ENCODE data around the gene ITGA7.

The ITGA7 gene

GRCh38 chr12:55706568-55707218 is 1.0 kb downstream of the ITGA7 start:
- peak overlapping the region; percentile 77 for H3K9ac ChIP-seq (ENCODE audit: low read length)
- H3K9me3 ChIP-seq (ENCODE audit: control insufficient read depth, insufficient read depth, low read depth, low read length) = no peaks in the 10 kb centered on the region
- peak overlapping the region; percentile 92 for H3K4me3 ChIP-seq (ENCODE audit: low read depth, low read length)
- peaks cover 22% of the 10 kb centered on the region for H3K4me1 ChIP-seq (ENCODE audit: control insufficient read depth, insufficient read depth, low read length)
- H3K36me3 ChIP-seq (ENCODE audit: control insufficient read depth, insufficient read depth, low read length) = no peaks in the 10 kb centered on the region; the same call in 1 of the 2 replicates
- H3K27ac ChIP-seq (ENCODE audit: low read depth, low read length) = no peak overlapping the region
- peaks cover 23% of the 10 kb centered on the region for H3K27me3 ChIP-seq (ENCODE audit: control insufficient read depth, insufficient read depth, low read length)

GRCh38 chr12:55705782-55706402 is 1.8 kb downstream of the ITGA7 start:
- H3K9ac ChIP-seq (ENCODE audit: low read length) = no peak overlapping the region

GRCh38 chr12:55704824-55705718 is 2.6 kb downstream of the ITGA7 start:
- Histone ChIP-seq H3K27me3 (ENCODE audit: control insufficient read depth, insufficient read depth, low read length) (peaks cover 22% of the 10 kb centered on the region), H3K4me1 (ENCODE audit: control insufficient read depth, insufficient read depth, low read length) (peaks cover 22% of the 10 kb centered on the region), H3K4me3 (ENCODE audit: low read depth, low read length) (no peak overlapping the region), H3K9me3 (ENCODE audit: control insufficient read depth, insufficient read depth, low read depth, low read length) (no peaks in the 10 kb centered on the region), H3K36me3 (ENCODE audit: control insufficient read depth, insufficient read depth, low read length) (peaks cover 9% of the 10 kb centered on the region; the same call in 1 of the 2 replicates), H3K27ac (ENCODE audit: low read depth, low read length) (no peak overlapping the region), H3K9ac (ENCODE audit: low read length) (no peak overlapping the region)

More at GRCh38 chr12:55705782-55706402, 1.8 kb downstream of the ITGA7 start:
- Histone ChIP-seq H3K9me3 (ENCODE audit: control insufficient read depth, insufficient read depth, low read depth, low read length) (no peaks in the 10 kb centered on the region), H3K36me3 (ENCODE audit: control insufficient read depth, insufficient read depth, low read length) (peaks cover 3% of the 10 kb centered on the region; the same call in 1 of the 2 replicates), H3K4me1 (ENCODE audit: control insufficient read depth, insufficient read depth, low read length) (peaks cover 22% of the 10 kb centered on the region), H3K27ac (ENCODE audit: low read depth, low read length) (no peak overlapping the region), H3K27me3 (ENCODE audit: control insufficient read depth, insufficient read depth, low read length) (peaks cover 22% of the 10 kb centered on the region), H3K4me3 (ENCODE audit: low read depth, low read length) (peak overlapping the region; percentile 92)

- no peak overlapping the region for H3K4me3 ChIP-seq (ENCODE audit: low read depth, low read length)
- H3K27ac ChIP-seq (ENCODE audit: low read depth, low read length) = no peak overlapping the region
- no peak overlapping the region for H3K9ac ChIP-seq (ENCODE audit: low read length)
- H3K9me3 ChIP-seq (ENCODE audit: control insufficient read depth, insufficient read depth, low read depth, low read length) = no peaks in the 10 kb centered on the region
- H3K4me1 ChIP-seq (ENCODE audit: control insufficient read depth, insufficient read depth, low read length) = peaks cover 22% of the 10 kb centered on the region
- peaks cover 14% of the 10 kb centered on the region for H3K27me3 ChIP-seq (ENCODE audit: control insufficient read depth, insufficient read depth, low read length)
- peaks cover 9% of the 10 kb centered on the region; the same call in 1 of the 2 replicates for H3K36me3 ChIP-seq (ENCODE audit: control insufficient read depth, insufficient read depth, low read length)
Observed at GRCh38 chr12:55703901-55704761, 3.6 kb downstream of the ITGA7 start.

GRCh38 chr12:55703288-55703687 is 4.4 kb downstream of the ITGA7 start:
- no peak overlapping the region for H3K27ac ChIP-seq (ENCODE audit: low read depth, low read length)
- H3K4me1 ChIP-seq (ENCODE audit: control insufficient read depth, insufficient read depth, low read length) = peaks cover 16% of the 10 kb centered on the region; the same call in 1 of the 2 replicates
- H3K36me3 ChIP-seq (ENCODE audit: control insufficient read depth, insufficient read depth, low read length) = peaks cover 9% of the 10 kb centered on the region; the same call in 1 of the 2 replicates
- H3K9me3 ChIP-seq (ENCODE audit: control insufficient read depth, insufficient read depth, low read depth, low read length) = no peaks in the 10 kb centered on the region
- peaks cover 8% of the 10 kb centered on the region for H3K27me3 ChIP-seq (ENCODE audit: control insufficient read depth, insufficient read depth, low read length)
- no peak overlapping the region for H3K9ac ChIP-seq (ENCODE audit: low read length)
- no peak overlapping the region for H3K4me3 ChIP-seq (ENCODE audit: low read depth, low read length)

- no peak overlapping the region for H3K27ac ChIP-seq (ENCODE audit: low read depth, low read length)
- H3K36me3 ChIP-seq (ENCODE audit: control insufficient read depth, insufficient read depth, low read length) = peaks cover 9% of the 10 kb centered on the region; the same call in 1 of the 2 replicates
- H3K9ac ChIP-seq (ENCODE audit: low read length) = no peak overlapping the region
- no peak overlapping the region for H3K4me3 ChIP-seq (ENCODE audit: low read depth, low read length)
- H3K9me3 ChIP-seq (ENCODE audit: control insufficient read depth, insufficient read depth, low read depth, low read length) = no peaks in the 10 kb centered on the region
- H3K4me1 ChIP-seq (ENCODE audit: control insufficient read depth, insufficient read depth, low read length) = peaks cover 16% of the 10 kb centered on the region; the same call in 1 of the 2 replicates
- peaks cover 8% of the 10 kb centered on the region for H3K27me3 ChIP-seq (ENCODE audit: control insufficient read depth, insufficient read depth, low read length)
Observed at GRCh38 chr12:55702861-55703260, 4.8 kb downstream of the ITGA7 start.

- Histone ChIP-seq H3K27ac (ENCODE audit: low read depth, low read length) (no peak overlapping the region), H3K9ac (ENCODE audit: low read length) (no peak overlapping the region), H3K36me3 (ENCODE audit: control insufficient read depth, insufficient read depth, low read length) (peaks cover 21% of the 10 kb centered on the region), H3K4me1 (ENCODE audit: control insufficient read depth, insufficient read depth, low read length) (0 out of 2 replicates have a peak, but pooled peaks cover 1% of the 10 kb centered on the region), H3K4me3 (ENCODE audit: low read depth, low read length) (no peak overlapping the region), H3K9me3 (ENCODE audit: control insufficient read depth, insufficient read depth, low read depth, low read length) (no peaks in the 10 kb centered on the region), H3K27me3 (ENCODE audit: control insufficient read depth, insufficient read depth, low read length) (no peaks in the 10 kb centered on the region)
Observed at GRCh38 chr12:55700255-55701018, 7.3 kb downstream of the ITGA7 start.

GRCh38 chr12:55699471-55700055 is 8.1 kb downstream of the ITGA7 start:
- Histone ChIP-seq H3K27ac (ENCODE audit: low read depth, low read length) (no peak overlapping the region), H3K9me3 (ENCODE audit: control insufficient read depth, insufficient read depth, low read depth, low read length) (no peaks in the 10 kb centered on the region), H3K27me3 (ENCODE audit: control insufficient read depth, insufficient read depth, low read length) (no peaks in the 10 kb centered on the region), H3K4me3 (ENCODE audit: low read depth, low read length) (no peak overlapping the region), H3K9ac (ENCODE audit: low read length) (no peak overlapping the region), H3K4me1 (ENCODE audit: control insufficient read depth, insufficient read depth, low read length) (no peaks in the 10 kb centered on the region), H3K36me3 (ENCODE audit: control insufficient read depth, insufficient read depth, low read length) (peaks cover 30% of the 10 kb centered on the region)

GRCh38 chr12:55698965-55699364 is 8.7 kb downstream of the ITGA7 start:
- H3K27ac ChIP-seq (ENCODE audit: low read depth, low read length) = no peak overlapping the region
- H3K4me3 ChIP-seq (ENCODE audit: low read depth, low read length) = no peak overlapping the region

More at GRCh38 chr12:55698965-55699364, 8.7 kb downstream of the ITGA7 start:
- Histone ChIP-seq H3K9ac (ENCODE audit: low read length) (no peak overlapping the region), H3K9me3 (ENCODE audit: control insufficient read depth, insufficient read depth, low read depth, low read length) (no peaks in the 10 kb centered on the region), H3K4me1 (ENCODE audit: control insufficient read depth, insufficient read depth, low read length) (no peaks in the 10 kb centered on the region), H3K27me3 (ENCODE audit: control insufficient read depth, insufficient read depth, low read length) (no peaks in the 10 kb centered on the region), H3K36me3 (ENCODE audit: control insufficient read depth, insufficient read depth, low read length) (peaks cover 35% of the 10 kb centered on the region)
